ENCODE data around the gene ZNF646.

The ZNF646 gene

DNA sequence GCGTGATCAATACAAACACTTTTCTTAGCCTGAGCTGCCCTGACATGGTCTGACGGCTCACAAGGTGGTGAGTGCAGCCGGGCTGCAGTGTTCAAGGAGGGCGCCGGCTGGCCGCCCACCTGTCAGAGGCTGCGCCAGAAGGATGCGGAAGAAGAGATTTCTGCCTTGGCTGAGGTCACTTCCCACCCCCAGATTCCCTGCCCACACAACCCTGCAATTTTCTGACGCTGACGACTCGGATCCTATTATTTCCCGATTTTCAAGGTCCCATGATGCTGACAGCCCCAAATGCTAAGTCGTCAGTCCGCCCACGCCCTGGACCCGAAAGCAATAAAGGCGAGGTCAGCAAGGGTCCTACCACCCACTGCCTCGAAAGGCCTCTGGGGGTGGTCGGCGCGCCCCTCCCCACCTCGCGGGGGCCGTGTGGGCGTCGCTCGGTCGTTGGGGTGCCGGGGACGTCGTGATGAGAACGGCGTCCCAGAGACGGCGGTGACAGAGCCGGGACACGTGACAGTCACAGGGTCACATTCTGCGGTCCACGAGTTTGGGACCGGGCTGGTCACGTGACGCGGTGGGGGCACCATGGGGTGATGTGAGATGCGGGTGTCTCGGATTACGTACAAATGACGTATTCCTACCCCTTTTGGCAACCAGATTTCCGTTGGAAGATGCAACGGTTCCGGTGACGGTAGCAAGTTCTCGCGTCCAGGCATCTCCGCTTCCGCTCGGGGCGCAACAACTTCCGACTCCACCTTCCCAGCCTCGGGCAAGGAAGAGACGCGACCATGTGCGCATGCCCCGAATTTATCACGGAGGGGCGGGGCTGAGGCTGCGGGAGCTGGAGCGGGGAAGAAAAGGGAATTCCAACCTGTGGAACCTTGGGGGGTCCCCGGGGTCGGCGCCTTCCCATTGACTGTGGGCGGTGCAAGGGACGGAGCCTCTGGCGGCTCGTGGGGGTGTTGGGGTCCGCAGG lies 41.2 kb upstream of the ZNF646 start, which contains the start of gene STX4:
TSS of gene STX4 (plus strand) at position 823 of the 973 bp plus-strand sequence. CDS start 248 bp downstream, outside the sequence.
- TF ChIP-seq, protein P1, sequence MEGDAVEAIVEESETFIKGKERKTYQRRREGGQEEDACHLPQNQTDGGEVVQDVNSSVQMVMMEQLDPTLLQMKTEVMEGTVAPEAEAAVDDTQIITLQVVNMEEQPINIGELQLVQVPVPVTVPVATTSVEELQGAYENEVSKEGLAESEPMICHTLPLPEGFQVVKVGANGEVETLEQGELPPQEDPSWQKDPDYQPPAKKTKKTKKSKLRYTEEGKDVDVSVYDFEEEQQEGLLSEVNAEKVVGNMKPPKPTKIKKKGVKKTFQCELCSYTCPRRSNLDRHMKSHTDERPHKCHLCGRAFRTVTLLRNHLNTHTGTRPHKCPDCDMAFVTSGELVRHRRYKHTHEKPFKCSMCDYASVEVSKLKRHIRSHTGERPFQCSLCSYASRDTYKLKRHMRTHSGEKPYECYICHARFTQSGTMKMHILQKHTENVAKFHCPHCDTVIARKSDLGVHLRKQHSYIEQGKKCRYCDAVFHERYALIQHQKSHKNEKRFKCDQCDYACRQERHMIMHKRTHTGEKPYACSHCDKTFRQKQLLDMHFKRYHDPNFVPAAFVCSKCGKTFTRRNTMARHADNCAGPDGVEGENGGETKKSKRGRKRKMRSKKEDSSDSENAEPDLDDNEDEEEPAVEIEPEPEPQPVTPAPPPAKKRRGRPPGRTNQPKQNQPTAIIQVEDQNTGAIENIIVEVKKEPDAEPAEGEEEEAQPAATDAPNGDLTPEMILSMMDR (IDR thresholded peaks at IDR 0.05; ENCODE audit: low read depth, low read length), result no peak
- TF ChIP-seq POLR2A (IDR thresholded peaks at IDR 0.05; ENCODE audit: extremely low read depth, insufficient read length), result no peak
- TF ChIP-seq, protein P2, sequence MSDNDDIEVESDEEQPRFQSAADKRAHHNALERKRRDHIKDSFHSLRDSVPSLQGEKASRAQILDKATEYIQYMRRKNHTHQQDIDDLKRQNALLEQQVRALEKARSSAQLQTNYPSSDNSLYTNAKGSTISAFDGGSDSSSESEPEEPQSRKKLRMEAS (IDR thresholded peaks at IDR 0.05; ENCODE audit: low read depth, low read length), result peak; percentile 90
- peak; percentile 23; the same call in 1 of the 2 replicates for TF ChIP-seq MYC (IDR thresholded peaks at IDR 0.05; ENCODE audit: low read depth, low read length)
- H3K4me3 ChIP-seq (ENCODE audit: low read depth, low read length), result peak within 1 kb of the TSS; percentile 87
- DNase-seq (ENCODE audit: low read depth), result peak; percentile 95

GRCh38 chr16:31033709-31034492 lies 40.3 kb upstream of the ZNF646 start:
- TF ChIP-seq MYC (IDR thresholded peaks at IDR 0.05; ENCODE audit: low read depth, low read length) (peak; percentile 46; the same call in 1 of the 2 replicates), POLR2A (IDR thresholded peaks at IDR 0.05; ENCODE audit: extremely low read depth, insufficient read length) (peak; percentile 20)
- TF ChIP-seq, protein P1 (IDR thresholded peaks at IDR 0.05; ENCODE audit: low read depth, low read length), result no peak
- TF ChIP-seq, protein P2 (IDR thresholded peaks at IDR 0.05; ENCODE audit: low read depth, low read length), result 0 out of 2 replicates have a peak, but pooled peaks have one; percentile 50

GRCh38 chr16:31036691-31037090 lies 37.5 kb upstream of the ZNF646 start:
- TF ChIP-seq, protein P2 (IDR thresholded peaks at IDR 0.05; ENCODE audit: low read depth, low read length), result no peak
- TF ChIP-seq POLR2A (IDR thresholded peaks at IDR 0.05; ENCODE audit: extremely low read depth, insufficient read length) (no peak), MYC (IDR thresholded peaks at IDR 0.05; ENCODE audit: low read depth, low read length) (no peak)
- TF ChIP-seq, protein P1 (IDR thresholded peaks at IDR 0.05; ENCODE audit: low read depth, low read length), result no peak
- no peak overlapping the region for H3K4me3 ChIP-seq (ENCODE audit: low read depth, low read length)
- DNase-seq (ENCODE audit: low read depth), result peak; percentile 29

More at GRCh38 chr16:31033709-31034492, 40.3 kb upstream of the ZNF646 start:
- H3K4me3 ChIP-seq (ENCODE audit: low read depth, low read length), result peak overlapping the region; percentile 87
- DNase-seq (ENCODE audit: low read depth), result peak; percentile 78

DNA sequence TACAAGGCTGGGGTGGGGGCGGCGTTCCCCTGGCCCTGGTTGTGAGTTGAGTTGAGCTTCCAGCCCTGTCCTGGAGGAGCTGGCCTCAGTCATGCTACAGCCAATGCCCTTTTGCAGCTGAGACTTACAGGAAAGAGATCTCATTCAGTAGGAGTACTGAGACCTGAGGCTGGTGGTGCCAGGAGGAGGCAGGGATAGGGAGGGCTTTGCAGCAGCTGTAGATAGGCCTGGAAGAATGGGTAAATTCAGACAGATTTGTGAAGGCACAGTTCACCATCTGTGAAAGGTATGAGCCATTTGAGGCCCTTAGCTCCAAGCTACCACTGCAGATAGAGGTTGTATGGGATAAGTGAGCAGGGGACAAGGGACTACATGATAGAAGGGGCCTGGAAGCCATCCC lies 35.2 kb upstream of the ZNF646 start:
- no peak for DNase-seq (ENCODE audit: low read depth)
- H3K4me3 ChIP-seq (ENCODE audit: low read depth, low read length), result no peak overlapping the region
- TF ChIP-seq MYC (IDR thresholded peaks at IDR 0.05; ENCODE audit: low read depth, low read length), result no peak
- TF ChIP-seq, protein P1 (IDR thresholded peaks at IDR 0.05; ENCODE audit: low read depth, low read length), result no peak

DNA sequence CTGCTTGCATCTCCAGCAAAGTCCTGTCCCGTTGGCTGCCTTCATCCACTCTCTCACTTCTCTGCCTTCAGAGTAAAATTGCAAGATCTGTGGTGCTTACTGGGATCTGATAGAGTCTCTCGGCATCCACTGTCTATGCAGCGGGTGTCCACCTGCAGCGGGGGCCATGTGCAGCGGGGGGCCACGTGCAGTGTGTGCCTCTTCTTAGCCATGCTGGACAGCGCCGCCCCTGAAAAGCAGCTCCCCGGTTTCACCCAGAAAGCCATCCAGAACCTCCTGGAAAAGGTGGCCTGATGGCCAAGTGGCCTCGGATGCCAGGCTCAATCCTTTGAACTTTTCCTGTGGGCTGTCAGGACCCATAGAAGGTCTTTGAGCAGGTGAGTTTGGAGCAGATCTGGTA lies 31.4 kb upstream of the ZNF646 start:
- no peak overlapping the region for H3K4me3 ChIP-seq (ENCODE audit: low read depth, low read length)
- DNase-seq (ENCODE audit: low read depth), result no peak
- TF ChIP-seq, protein P1 (IDR thresholded peaks at IDR 0.05; ENCODE audit: low read depth, low read length), result no peak
- no peak for TF ChIP-seq POLR2A (IDR thresholded peaks at IDR 0.05; ENCODE audit: extremely low read depth, insufficient read length)
- TF ChIP-seq, protein P2 (IDR thresholded peaks at IDR 0.05; ENCODE audit: low read depth, low read length), result no peak
- TF ChIP-seq MYC (IDR thresholded peaks at IDR 0.05; ENCODE audit: low read depth, low read length), result no peak
